Calu3 (cell line): Measurements from ENCODE around the gene TPSB2. TPM values are rescaled to one million over a fixed set of nuclear protein-coding genes. Genes with fewer than 3 reads are reported as not detected.

Experiments used
- BruUV-seq: library from RNA; stranded (reverse); fragments of 400-500 nt; replicated peaks from 2 replicates; lab custom pipeline; 2021; lab: Mats Ljungman, UMichigan
- CTCF ChIA-PET: fragments of 300-600 bp; sonication (Branson Sonifier 250); formaldehyde crosslinking; loops from one replicate; lab custom pipeline; 2022; ENCODE audit warnings: antibody characterized with exemption; lab: Charles Lee
- DNase-seq: peaks from one replicate; pipeline ENCODE4 v3.0.0; 2022
- H3K27ac Mint-ChIP-seq: one replicate; pipeline ENCODE4 v1.8.0; 2022; ENCODE audit warnings: mixed read lengths; ENCODE audit not compliant: unreplicated experiment
- H3K27me3 Mint-ChIP-seq: one replicate; pipeline ENCODE4 v1.8.0; 2022; ENCODE audit warnings: mixed read lengths; ENCODE audit not compliant: unreplicated experiment
- H3K36me3 Mint-ChIP-seq: one replicate; pipeline ENCODE4 v1.8.0; 2022; ENCODE audit warnings: mild to moderate bottlenecking, moderate library complexity, mixed read lengths; ENCODE audit not compliant: insufficient read depth, unreplicated experiment
- H3K4me1 Mint-ChIP-seq: one replicate; pipeline ENCODE4 v1.8.0; 2022; ENCODE audit warnings: mild to moderate bottlenecking, low read depth, mixed read lengths; ENCODE audit not compliant: unreplicated experiment
- H3K4me3 Mint-ChIP-seq: one replicate; pipeline ENCODE4 v1.8.0; 2022; ENCODE audit warnings: mild to moderate bottlenecking, low read depth, moderate library complexity, mixed read lengths; ENCODE audit not compliant: unreplicated experiment
- H3K9me3 Mint-ChIP-seq: one replicate; pipeline ENCODE4 v1.8.0; 2022; ENCODE audit warnings: low read depth, mixed read lengths; ENCODE audit not compliant: unreplicated experiment
- intact Hi-C: fragments of 100-400 bp; cut with micrococcal nuclease; formaldehyde crosslinking; loops from one replicate; pipeline ENCODE4 v1.10.0; 2022; ENCODE audit not compliant: unreplicated experiment
- total RNA-seq: library from RNA; stranded (reverse); gene quantifications from 2 replicates; pipeline ENCODE4 v1.2.3, GENCODE V29; 2022
- TF ChIP-seq, protein P1 (sequence below): fragments of 200-600 bp; IDR thresholded peaks from one replicate; pipeline ENCODE4 v1.8.0; 2022; ENCODE audit warnings: antibody characterized with exemption; ENCODE audit not compliant: unreplicated experiment

TPSB2 gene
- total RNA-seq, 1 experiment from 2014 or later, result not detected

- H3K36me3 Mint-ChIP-seq, result peaks cover 4% of the 10 kb centered on the region
- no TSS peak for BruUV-seq
- no peak overlapping the region for H3K27ac Mint-ChIP-seq
- DNase-seq, result no peak
- TF ChIP-seq, protein P1, sequence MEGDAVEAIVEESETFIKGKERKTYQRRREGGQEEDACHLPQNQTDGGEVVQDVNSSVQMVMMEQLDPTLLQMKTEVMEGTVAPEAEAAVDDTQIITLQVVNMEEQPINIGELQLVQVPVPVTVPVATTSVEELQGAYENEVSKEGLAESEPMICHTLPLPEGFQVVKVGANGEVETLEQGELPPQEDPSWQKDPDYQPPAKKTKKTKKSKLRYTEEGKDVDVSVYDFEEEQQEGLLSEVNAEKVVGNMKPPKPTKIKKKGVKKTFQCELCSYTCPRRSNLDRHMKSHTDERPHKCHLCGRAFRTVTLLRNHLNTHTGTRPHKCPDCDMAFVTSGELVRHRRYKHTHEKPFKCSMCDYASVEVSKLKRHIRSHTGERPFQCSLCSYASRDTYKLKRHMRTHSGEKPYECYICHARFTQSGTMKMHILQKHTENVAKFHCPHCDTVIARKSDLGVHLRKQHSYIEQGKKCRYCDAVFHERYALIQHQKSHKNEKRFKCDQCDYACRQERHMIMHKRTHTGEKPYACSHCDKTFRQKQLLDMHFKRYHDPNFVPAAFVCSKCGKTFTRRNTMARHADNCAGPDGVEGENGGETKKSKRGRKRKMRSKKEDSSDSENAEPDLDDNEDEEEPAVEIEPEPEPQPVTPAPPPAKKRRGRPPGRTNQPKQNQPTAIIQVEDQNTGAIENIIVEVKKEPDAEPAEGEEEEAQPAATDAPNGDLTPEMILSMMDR, result no peak
- no peaks in the 10 kb centered on the region for H3K4me1 Mint-ChIP-seq
- peaks cover 100% of the 10 kb centered on the region for H3K27me3 Mint-ChIP-seq
- CTCF ChIA-PET, result no interaction called here
- intact Hi-C loops, result no loop called here
- H3K9me3 Mint-ChIP-seq, result no peaks in the 10 kb centered on the region
- H3K4me3 Mint-ChIP-seq, result no peak overlapping the region
Observed at GRCh38 chr16:1277151-1277598, 47.2 kb upstream of the TPSB2 start.

DNA sequence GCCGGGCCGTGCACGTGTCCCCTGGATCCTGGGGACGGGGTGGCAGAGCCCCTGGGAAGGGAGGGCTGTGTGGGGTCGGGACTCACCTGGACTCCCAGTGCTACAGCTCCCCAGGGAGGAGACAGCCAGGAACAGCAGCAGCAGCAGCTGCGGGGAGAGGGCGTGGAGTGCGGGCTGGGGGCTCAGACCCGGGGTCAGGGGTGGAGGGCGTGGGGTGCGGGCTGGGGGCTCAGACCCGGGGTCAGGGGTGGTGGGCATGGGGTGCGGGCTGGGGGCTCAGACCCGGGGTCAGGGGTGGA lies 46.5 kb upstream of the TPSB2 start:
- CTCF ChIA-PET, result no interaction called here
- no peak for DNase-seq
- H3K9me3 Mint-ChIP-seq, result no peaks in the 10 kb centered on the region
- H3K36me3 Mint-ChIP-seq, result peaks cover 11% of the 10 kb centered on the region
- H3K27ac Mint-ChIP-seq, result no peak overlapping the region
- TF ChIP-seq, protein P1, result no peak
- H3K4me3 Mint-ChIP-seq, result no peak overlapping the region
- intact Hi-C loops, result no loop called here
- H3K27me3 Mint-ChIP-seq, result peaks cover 100% of the 10 kb centered on the region
- no TSS peak for BruUV-seq
- H3K4me1 Mint-ChIP-seq, result peaks cover 2% of the 10 kb centered on the region

DNA sequence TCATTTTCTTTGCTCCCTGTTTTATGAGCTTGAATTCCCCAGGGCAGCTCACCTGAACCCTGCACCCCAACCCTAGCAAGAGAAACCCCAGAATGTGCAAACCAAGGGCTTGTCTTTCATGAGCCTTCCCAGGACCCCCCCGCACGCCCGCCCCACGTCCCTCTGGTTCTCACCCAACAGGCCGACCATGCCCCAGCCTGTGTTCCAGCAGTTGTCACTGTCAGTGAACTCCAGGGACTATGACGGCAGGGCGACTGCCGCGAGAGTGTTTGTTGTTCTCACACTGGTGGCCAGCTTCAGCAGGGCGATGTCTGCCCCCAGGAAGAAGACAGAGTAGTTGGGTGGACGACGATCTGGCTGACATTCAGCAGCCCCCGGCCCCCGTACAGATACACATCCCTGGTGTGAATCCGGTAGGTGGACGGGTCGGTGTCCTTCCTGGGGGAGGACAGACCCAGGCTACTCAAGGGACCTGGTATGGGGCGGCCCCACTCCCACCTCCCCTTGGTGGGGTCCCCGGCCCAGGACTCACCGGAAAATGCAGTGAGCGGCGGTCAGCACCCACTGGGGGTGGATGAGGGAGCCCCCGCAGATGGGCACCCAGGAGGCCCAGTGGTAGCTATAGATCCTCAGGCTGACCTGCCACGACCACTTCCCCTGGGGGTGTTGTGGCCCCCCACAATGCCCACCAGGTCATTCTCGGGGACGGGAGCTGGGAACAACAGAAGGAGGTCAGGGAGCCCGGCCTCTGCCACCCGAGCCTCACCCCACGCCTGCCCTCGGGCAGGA lies 46.0 kb upstream of the TPSB2 start:
- Mint-ChIP-seq H3K27me3 (peaks cover 100% of the 10 kb centered on the region), H3K4me1 (peaks cover 7% of the 10 kb centered on the region), H3K36me3 (peaks cover 16% of the 10 kb centered on the region), H3K27ac (no peak overlapping the region), H3K9me3 (no peaks in the 10 kb centered on the region), H3K4me3 (no peak overlapping the region)
- TF ChIP-seq, protein P1, result no peak
- DNase-seq, result no peak
- no TSS peak for BruUV-seq
- CTCF ChIA-PET, result interaction anchor here (0.7 kb wide), 1 partner anchor 82 kb away, joined by 3 read pairs; no protein-coding TSS in a partner anchor
- intact Hi-C loops, result no loop called here

DNA sequence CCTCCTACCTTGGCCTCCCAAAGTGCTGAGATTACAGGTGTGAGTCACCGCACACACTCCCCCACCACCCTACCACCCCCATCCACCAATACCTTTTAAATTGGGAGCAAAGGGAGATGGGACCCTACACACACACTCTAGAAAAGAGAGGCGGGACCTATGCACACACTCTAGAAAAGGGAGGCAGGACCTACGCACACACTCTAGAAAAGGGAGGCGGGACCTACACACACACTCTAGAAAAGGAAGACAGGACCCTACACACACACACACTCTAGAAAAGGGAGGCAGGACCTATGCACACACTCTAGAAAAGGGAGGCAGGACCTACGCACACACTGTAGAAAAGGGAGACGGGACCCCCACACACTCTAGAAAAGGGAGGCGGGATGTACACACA lies 44.8 kb upstream of the TPSB2 start:
- no TSS peak for BruUV-seq
- Mint-ChIP-seq H3K36me3 (peaks cover 20% of the 10 kb centered on the region), H3K27ac (no peak overlapping the region), H3K4me1 (peaks cover 10% of the 10 kb centered on the region), H3K27me3 (peaks cover 100% of the 10 kb centered on the region), H3K9me3 (no peaks in the 10 kb centered on the region), H3K4me3 (no peak overlapping the region)
- intact Hi-C loops, result no loop called here
- CTCF ChIA-PET, result no interaction called here
- TF ChIP-seq, protein P1, result no peak
- no peak for DNase-seq
